Dedifferentiated amniotic fluid mesenchymal stem cell (primary cell): ENCODE measurements around the gene CCR8.
"Not testable (repeated sequence)": the region's sequence is repeated elsewhere in the genome, so short reads cannot be mapped to it uniquely, and the experiment has no call there.

Source experiments
- DNase-seq: peaks from one replicate; pipeline ENCODE4 v3.0.0-alpha.2; 2016; ENCODE audit errors: extremely low spot score

The CCR8 gene

DNA sequence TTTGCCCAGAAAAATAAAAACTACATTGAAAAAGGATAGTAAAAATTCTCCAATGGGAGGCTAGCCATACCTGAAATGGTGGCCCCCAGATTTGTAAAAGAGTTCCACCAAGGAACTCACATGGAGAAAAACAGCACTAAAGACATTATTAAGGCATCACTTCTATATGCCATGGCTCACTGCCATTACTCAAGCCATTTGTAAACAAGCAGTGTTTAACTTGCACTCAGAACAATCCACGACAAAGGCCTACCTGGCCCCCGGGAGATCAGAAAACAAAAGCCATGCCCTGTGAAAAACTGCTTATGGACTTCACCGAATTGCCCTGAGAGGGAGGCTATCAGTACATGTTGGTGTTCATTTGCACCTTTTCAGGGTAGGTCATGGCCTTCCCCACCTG is 19.6 kb downstream of the CCR8 start:
- DNase-seq: no peak

DNA sequence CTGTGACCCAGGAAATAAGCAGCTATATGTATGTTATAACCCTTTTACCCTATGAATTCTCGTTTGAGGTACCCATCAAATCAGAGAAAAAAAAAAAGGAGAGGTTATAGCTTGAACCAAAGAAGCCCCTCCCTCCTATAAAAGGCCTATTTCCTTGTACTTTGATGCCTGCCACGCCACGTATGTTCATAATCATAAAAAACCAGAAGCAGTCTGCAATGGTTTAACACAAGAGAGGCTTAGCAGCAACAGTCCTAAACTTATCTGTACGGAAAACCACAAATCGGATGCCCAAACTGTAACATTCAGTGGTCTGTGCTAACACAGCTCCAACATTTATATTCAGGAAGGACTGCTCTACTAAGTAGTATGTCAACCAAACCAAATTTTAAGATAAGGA is 21.2 kb downstream of the CCR8 start:
- no peak for DNase-seq

DNA sequence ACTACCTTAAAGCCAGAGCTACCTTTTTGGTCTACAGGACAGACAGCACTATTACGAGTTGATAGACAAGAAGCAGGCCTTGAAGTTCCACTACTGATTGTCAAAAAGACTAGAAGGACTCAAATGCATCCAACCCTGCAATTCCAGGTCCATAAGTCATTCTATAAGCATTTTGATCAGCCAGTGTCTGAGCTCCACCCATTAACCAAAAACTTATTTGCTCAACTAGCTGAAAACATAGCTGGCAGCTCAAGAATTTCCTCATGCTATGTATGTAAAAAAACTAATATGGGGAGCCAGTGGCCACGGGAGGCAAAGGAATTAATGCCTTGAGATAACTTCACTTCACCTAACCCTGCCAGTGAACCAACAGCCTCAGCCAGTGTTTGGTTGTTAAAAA is 21.6 kb downstream of the CCR8 start:
- not testable (repeated sequence) for DNase-seq

DNA sequence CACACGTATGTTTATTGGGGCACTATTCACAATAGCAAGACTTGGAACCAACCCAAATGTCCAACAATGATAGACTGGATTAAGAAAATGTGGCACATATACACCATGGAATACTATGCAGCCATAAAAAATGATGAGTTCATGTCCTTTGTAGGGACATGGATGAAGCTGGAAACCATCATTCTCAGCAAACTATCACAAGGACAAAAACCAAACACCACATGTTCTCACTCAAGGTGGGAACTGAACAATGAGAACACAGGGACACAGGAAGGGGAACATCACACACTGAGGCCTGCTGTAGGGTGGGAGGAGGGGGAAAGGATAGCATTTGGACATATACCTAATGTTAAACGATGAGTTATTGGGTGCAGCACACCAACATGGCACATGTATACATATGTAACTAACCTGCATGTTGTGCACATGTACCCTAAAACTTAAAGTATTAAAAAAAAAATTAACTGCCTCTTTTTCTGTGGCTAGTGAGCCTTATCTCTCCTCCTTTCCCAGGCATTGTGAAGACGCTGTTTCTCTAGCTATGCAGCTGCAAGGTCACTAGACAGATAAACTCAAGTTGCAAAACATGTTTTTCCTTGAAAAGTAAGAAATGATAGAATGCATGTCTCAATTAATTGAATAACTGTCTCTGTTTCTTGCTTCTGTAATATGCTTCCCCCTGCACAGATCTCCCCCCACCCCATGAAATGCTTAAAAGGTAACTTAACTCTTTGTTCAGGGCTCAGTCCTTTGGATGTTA is 23.8 kb downstream of the CCR8 start:
- not testable (repeated sequence) for DNase-seq

DNA sequence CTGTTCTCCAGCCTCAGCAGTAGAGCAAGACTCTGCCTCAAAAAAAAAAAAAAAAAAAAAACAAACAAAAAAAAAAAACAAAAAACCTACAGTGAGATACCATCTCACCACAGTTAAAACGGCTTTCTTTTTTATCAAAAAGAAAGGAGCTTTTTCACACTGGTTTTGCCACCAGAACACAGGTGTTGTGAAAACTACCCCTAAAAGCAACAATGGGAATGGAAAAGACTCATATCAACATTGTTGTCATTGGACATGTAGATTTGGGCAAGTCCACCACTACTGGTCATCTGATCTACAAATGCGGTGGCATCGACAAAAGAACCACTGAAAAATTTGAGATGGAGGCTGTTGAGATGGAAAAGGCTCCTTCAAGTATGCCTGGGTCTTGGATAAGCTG is 28.8 kb downstream of the CCR8 start:
- DNase-seq: no peak

DNA sequence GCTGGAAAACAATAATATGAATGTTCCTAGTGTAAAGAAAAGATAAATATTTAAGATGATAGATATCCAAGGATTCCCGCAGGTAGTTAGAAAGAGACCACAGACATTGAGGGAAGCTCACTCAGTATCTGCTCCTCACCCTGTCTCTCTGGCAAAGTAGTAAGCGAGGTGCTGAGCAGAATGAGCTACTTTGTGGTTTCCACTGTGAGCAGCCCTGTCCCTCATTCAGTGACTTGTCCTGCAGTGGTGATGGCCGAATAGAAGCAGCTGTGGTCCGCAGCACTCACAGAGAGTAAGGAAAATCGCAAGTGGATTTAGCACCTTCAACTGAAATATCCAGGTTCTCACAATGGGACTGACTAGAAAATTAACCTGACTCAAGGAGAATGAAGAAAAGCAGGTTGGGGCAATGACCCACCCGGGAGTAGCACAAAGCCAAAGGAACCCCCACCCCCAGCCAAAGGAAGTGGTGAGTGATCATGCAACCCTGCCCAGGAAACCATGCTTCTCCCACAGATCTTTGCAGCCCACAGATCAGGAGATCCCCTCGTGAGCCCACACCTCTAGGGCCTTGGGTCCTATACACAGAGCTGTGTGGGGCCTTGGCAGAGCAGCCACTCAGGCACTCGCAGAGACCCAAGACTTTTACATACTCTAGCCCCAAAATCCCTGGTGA is 31.9 kb downstream of the CCR8 start:
- no peak for DNase-seq

DNA sequence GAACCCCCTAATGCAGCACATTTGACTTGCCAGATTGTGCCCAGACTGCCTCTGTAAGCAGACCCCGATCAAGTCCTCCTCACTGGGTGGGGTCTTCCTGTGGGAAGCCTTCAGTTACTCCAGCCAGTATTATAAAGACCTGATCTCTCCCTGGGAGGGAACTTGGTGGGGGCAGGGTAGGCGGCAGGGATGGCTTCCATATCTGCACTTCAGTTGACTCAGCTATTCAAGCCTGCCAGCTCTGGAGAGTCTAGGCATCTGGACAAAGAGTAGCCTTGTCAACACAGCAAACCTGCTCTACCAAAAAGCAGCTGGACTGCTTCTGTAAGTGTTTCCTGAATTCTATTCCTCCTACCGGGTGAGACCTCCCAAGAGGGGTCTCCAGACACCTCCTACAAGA is 32.7 kb downstream of the CCR8 start:
- no peak for DNase-seq

DNA sequence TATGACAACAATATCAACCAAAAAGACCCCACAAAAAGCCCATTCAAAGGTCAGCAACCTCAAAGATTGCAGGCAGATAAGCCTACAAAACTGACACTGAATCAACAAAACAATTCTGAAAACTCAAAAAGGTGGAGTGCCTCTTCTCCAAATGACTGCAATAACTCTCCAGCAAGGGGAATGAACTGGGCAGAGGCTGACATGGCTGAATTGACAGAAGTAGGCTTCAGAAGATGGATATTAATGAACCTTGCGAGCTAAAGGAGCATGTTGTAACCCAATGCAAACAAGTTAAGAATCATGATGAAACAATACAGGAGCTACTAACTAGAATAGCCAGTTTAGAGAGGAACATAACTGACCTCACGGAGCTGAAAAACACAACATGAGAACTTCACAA is 33.3 kb downstream of the CCR8 start:
- DNase-seq: no peak

DNA sequence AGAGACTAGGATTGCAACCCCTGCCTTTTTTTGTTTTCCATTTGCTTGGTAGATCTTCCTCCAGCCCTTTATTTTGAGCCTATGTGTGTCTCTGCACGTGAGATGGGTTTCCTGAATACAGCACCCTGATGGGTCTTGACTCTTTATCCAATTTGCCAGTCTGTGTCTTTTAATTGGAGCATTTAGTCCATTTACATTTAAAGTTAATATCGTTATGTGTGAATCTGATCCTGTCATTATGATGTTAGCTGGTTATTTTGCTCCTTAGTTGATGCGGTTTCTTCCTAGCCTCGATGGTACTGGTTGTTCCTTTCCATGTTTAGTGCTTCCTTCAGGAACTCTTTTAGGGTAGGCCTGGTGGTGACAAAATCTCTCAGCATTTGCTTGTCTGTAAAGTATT is 40.9 kb downstream of the CCR8 start:
- not testable (repeated sequence) for DNase-seq

DNA sequence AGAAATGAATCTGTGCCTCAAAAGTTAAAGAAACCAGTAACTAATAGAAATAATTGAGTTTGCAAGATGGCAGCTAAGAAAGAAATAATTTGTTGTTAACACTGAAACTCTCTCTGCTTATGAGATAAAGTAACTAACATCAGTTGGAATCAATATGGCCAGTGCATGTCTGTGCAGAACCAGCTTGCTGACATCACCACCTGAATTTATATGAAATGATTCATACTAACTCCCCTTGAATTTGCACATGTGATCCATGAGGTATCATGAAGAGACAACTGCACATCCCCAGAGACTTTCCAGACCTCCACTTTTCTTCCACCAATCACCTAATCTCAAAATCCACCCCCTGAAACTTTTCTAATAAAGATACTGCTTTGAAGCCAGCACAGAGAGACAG is 43.3 kb downstream of the CCR8 start:
- no peak for DNase-seq

DNA sequence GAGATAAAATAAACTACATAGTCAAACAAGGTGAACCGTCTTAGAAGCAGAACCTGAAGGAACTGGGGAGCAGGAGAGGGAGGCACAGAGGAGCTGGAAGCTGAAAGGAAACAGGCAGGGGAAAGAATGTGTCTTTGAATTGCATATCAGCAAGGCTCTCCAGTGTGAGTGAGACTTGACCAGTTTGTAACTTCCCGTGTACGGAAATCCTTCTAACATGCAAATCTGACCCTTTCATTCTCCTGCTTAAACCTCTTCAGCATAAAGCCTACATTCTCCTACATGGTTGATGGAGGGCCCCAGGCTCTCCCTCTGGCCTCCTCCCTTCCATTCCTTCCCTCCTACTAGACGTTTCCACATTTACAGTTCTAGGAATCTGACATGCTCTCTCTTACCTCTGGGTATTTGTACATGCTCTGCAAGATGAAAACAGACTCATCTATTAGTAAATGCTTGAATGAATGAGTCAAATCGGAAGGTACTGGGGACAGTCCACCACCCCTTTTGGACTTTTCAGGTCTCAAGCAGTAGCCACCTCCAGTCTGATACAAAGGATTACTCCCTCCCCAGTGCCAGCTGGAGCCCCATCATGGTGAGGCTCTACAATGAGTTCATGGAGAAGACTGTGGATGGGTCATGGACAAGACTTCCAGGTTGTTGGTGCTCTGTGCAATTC is 47.6 kb downstream of the CCR8 start:
- DNase-seq: no peak

DNA sequence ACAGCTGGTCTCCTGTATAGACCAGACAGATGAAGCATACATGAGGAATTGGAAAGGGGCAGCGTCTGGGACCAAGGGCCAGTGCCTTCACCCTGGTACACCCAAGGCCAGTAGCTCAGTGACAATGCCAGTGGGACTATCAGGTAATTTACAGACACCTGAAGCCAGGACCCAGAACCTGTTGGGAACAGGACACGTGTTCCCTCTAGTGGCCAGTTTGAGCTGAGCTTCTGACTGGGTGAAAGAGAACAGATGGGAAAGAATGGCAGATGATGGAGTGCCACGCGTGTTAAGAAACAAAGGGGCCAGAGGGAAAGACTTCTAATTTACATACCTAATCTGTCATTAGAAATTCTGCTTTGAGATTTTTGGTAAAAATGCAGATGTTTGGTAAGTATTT is 48.6 kb downstream of the CCR8 start:
- DNase-seq: no peak

DNA sequence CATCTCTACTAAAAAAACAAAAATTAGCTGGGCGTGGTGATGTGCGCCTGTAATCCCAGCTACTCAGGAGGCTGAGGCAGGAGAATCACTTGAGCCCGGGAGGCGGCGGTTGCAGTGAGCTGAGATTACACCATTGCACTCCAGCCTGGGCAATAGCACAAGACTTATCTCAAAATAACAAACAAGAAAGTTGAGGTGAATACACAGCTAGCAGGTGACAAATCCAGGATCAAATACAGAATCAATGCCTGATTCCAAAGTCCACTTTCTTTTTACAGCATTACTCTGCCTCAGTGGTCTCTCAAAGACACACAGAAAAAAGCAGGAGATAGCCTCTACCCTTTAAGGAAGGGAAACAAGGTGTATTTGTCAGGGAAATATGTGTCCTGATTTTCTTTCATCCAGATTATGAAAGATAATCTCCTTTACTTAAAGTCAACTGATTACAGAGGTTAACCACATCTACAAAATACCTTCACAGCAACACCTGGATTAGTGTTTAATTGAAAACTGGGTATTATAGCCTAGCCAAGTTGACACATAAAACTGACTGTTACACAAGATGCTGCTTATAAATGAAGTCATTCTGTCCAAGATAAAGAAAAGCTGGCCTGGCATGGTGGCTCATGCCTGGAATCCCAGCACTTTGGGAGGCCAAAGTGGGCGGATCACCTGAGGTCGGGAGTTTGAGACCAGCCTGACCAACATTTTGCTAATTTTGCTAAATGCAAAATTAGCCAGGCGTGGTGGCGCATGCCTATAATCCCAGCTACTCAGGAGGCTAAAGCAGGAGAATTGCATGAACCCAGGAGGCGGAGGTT is 49.7 kb downstream of the CCR8 start:
- DNase-seq: no peak

DNA sequence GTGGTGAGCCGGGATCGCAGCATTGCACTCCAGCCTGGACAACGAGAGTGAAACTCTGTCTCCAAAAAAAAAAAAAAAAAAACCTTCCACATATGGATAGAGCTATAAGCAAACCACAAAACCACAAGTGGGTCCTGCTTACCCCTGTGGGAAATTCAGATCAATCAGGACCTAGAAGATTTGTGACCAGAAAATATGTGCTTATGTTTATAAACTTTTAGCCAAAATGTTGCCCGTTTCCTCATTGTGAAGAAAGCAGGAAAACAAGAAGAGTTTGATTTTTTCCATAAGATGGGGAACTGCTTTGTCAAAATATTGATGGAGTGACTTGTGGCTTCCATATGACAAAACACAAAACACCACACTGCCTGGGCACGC is 50.3 kb downstream of the CCR8 start:
- no peak for DNase-seq

DNA sequence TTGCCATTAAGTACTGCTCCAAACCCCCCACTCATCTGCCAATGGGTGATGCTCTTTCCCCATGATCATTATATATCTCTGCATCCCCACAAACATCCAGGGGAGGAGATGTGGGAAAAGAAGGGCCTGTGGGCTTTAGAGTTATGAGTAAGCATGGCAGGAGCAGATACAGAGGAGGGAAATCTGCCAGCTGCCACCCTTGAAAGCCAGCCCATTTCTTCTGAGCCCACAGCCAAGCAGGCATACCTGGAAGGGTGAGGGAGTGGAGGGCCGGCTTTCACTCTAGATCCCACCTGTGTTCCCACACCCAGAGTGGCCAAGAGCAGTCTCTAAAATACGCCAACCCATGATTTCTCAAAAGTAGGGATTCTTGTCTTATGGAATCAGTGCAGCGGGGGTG is 51.9 kb downstream of the CCR8 start:
- no peak for DNase-seq
